Upper lobe of right lung (tissue), 1 donor: ENCODE results near the gene ARMC9. TPM values are rescaled to one million over a fixed set of nuclear protein-coding genes. Genes with fewer than 3 reads are reported as not detected.
A peak's percentile ranks its signal among the peaks of the same experiment; 100 is the strongest.

Experiments used
- ATAC-seq: fragments of 200-7000 bp; cut with Tn5 transposase; one replicate; pipeline ENCODE4 v1.9.1; 2020; ENCODE audit warnings: mild to moderate bottlenecking, moderate library complexity
- DNase-seq: peaks from one replicate; pipeline ENCODE4 v3.0.0-alpha.2; 2020
- H3K27ac ChIP-seq: fragments of 200-600 bp; one replicate; pipeline ENCODE4 v1.8.0; 2022
- H3K27me3 ChIP-seq: fragments of 200-600 bp; one replicate; pipeline ENCODE4 v1.8.0; 2022; ENCODE audit warnings: mild to moderate bottlenecking
- H3K36me3 ChIP-seq: fragments of 200-600 bp; one replicate; pipeline ENCODE4 v1.8.0; 2022
- H3K4me1 ChIP-seq: fragments of 200-600 bp; one replicate; pipeline ENCODE4 v1.8.0; 2022
- H3K4me3 ChIP-seq: fragments of 200-600 bp; one replicate; pipeline ENCODE4 v1.8.0; 2022; ENCODE audit warnings: mild to moderate bottlenecking
- H3K9me3 ChIP-seq: fragments of 200-600 bp; one replicate; pipeline ENCODE4 v1.8.0; 2022
- intact Hi-C: fragments of 100-400 bp; cut with DNase I; formaldehyde crosslinking; loops from one replicate; pipeline ENCODE4 v1.11.0; 2022
- total RNA-seq: library from RNA; stranded (reverse); fragmentation: NEBNext Ultra II Directional; extraction: Animal tissue kit (Norgen Biotek cat#: 25700); gene quantifications from one replicate; pipeline ENCODE4 v1.2.1, GENCODE V29; 2021
- TF ChIP-seq, protein P1 (sequence below): fragments of 200-600 bp; IDR thresholded peaks from one replicate; pipeline ENCODE4 v1.8.0; 2022; ENCODE audit warnings: antibody characterized with exemption
- donor health status: DM: no; HTN: yes; CAD: no; lungs with severe emphysema.

The ARMC9 gene
- total RNA-seq, 1 donor from 2014 or later = 37.1 TPM

DNA sequence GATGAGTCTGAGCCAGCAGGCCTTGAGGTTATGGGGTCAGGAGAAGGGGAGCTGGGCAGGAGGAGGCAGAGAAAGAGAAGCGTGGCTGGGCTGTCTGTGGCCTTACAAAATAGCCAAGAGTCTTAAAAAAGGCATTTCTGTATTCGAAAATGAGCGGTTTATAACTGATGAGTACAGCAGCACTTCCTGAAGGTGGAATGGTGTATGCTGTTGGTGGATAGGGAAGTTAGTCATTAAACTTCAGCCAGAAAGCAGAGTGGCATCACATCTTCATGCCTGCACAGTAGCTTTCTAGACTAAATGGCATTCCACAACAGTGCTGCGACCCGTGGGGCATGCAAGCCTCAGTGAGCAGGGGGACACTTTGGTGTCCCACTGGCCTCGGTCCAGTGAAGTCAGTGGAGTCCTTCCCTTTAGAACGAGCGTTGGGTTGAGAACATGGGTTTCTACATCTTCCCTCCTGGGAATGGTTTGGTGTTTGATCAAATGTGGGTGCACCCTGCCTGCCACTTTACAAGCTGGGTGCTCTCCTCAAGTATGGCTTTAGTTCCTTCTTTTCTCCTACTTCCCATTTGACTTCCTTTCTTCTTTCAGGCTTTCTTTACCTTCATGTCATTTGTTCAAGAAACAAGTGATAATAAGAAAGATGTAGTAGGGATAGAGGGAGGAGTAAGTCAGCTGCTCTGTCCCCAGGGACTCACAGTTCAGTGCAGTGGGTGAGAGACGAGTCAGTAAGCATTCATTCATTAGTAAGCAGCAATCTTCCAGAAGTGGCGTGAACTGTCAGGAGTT is 96.3 kb downstream of the ARMC9 start:
- H3K4me1 ChIP-seq = peaks cover 21% of the 10 kb centered on the region
- H3K27me3 ChIP-seq = no peaks in the 10 kb centered on the region
- no peaks in the 10 kb centered on the region for H3K9me3 ChIP-seq
- DNase-seq (no peak), ATAC-seq (no peak)
- H3K4me3 ChIP-seq = no peak overlapping the region
- no peak overlapping the region for H3K27ac ChIP-seq
- TF ChIP-seq, protein P1, sequence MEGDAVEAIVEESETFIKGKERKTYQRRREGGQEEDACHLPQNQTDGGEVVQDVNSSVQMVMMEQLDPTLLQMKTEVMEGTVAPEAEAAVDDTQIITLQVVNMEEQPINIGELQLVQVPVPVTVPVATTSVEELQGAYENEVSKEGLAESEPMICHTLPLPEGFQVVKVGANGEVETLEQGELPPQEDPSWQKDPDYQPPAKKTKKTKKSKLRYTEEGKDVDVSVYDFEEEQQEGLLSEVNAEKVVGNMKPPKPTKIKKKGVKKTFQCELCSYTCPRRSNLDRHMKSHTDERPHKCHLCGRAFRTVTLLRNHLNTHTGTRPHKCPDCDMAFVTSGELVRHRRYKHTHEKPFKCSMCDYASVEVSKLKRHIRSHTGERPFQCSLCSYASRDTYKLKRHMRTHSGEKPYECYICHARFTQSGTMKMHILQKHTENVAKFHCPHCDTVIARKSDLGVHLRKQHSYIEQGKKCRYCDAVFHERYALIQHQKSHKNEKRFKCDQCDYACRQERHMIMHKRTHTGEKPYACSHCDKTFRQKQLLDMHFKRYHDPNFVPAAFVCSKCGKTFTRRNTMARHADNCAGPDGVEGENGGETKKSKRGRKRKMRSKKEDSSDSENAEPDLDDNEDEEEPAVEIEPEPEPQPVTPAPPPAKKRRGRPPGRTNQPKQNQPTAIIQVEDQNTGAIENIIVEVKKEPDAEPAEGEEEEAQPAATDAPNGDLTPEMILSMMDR = no peak
- intact Hi-C loops = no loop called here
- peaks cover 14% of the 10 kb centered on the region for H3K36me3 ChIP-seq

DNA sequence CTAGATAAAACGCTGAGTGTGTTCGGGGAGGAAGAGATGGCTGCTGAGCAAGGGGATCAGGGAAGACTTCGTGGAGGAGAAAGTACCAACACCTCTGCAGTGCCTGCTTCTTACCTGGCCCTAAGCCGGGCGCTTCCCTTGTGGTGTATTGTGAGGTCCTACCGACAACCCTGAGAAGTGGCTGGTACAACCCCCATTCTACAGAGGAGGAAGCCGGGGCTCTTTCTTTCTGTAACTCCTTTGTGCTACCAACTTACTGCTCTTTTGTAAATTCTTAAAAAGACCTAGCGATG is 96.9 kb downstream of the ARMC9 start:
- no peak overlapping the region for H3K27ac ChIP-seq
- intact Hi-C loops = no loop called here
- peaks cover 25% of the 10 kb centered on the region for H3K4me1 ChIP-seq
- ATAC-seq (no peak), DNase-seq (no peak)
- TF ChIP-seq, protein P1 = no peak
- H3K9me3 ChIP-seq = no peaks in the 10 kb centered on the region
- peaks cover 14% of the 10 kb centered on the region for H3K36me3 ChIP-seq
- no peak overlapping the region for H3K4me3 ChIP-seq
- no peaks in the 10 kb centered on the region for H3K27me3 ChIP-seq

DNA sequence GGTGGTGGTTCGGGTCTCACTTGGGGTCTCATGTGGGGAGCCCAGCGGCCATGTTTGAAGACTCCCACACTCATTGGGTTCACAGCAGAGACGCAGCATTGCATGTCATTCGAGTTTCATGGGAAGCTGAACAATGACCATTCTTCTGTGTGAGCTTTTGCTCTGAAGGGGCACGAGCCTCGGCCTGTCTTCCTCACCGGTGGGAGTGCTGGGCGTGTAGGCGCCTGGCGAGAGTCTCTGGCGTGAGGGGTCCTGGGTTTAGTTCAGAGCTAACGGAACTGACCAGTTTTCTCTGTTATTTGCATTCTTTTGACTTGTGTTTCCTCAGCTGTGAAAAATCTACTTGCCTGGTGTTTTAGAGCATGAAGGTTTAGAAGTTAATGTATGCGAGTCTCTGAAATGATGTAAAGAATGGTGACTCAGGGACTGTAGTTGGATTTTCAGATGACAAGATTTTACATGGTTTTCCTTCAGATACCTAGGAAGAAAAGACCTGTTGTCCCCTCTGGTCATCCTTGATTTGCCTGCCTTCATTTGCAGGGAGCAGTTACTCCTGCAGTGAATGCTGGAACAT is 98.1 kb downstream of the ARMC9 start:
- peaks cover 27% of the 10 kb centered on the region for H3K4me1 ChIP-seq

DNA sequence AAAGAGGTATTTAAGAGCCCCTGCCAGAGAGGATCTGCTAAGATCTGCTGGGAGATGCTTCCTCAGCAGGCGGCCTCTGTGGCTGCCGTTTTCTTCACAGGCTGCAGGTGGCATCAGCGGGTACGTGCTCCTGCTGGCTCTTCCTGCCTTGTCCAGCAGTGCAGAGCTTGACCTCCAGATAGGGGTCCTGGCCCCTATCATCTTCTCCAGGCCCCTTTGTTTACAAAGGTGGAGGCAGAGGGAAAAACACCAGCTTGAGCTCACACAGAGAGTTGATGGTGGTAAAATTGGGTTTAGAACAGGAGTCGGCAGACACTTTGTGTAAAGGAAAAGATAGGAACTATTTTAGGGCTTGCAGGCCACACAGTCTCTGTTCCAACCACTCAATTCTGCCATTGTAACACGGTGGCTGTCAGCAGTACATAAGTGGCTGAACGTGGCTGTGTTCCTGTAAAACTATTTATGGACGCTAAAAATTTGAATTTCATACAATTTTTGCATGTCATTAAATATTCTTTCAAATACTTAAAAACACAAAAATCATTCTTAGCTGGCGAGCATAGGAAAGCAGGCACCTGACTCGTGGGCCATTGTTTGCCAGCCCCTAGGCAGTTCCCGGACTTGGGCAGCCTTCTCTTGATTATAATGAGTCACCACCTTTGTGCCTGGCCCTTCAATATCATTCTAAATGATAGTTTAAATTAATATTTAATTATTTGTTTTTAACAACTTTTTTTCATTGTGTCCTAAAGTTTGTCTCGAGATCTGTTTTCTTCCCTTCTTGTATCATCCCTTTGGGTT is 98.9 kb downstream of the ARMC9 start:
- intact Hi-C loops = no loop called here
- TF ChIP-seq, protein P1 = peak; percentile 68
- DNase-seq = peak; percentile 80
- Histone ChIP-seq H3K9me3 (no peaks in the 10 kb centered on the region), H3K4me3 (no peak overlapping the region), H3K27ac (no peak overlapping the region), H3K4me1 (peaks cover 27% of the 10 kb centered on the region), H3K27me3 (no peaks in the 10 kb centered on the region), H3K36me3 (peaks cover 14% of the 10 kb centered on the region)
- ATAC-seq = peak; percentile 83

More for the DNA sequence above, 98.1 kb downstream of the ARMC9 start:
- Histone ChIP-seq H3K4me3 (no peak overlapping the region), H3K27me3 (no peaks in the 10 kb centered on the region), H3K36me3 (peaks cover 14% of the 10 kb centered on the region), H3K27ac (no peak overlapping the region), H3K9me3 (no peaks in the 10 kb centered on the region)
- intact Hi-C loops = no loop called here
- TF ChIP-seq, protein P1 = no peak
- ATAC-seq (no peak), DNase-seq (no peak)

DNA sequence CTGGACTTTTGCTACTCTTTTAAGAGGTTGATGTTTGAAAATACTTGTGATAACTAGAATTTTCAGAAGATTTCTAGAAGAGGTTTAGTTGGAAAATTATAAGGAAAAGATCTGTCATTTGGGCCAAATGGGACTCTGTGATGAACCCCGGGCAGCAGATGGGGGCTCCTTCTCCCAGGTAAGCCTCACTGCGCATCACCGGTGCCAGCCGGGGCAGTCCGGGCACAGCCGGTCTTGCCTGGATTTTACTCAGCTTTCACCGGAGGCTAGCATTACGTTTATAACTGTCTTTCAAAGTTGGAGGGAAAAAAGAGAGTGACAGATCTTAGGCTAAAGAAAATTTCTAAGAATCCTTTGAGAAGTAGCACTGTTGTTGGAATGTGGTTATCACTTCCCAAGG is 99.7 kb downstream of the ARMC9 start:
- DNase-seq (no peak), ATAC-seq (no peak)
- intact Hi-C loops = no loop called here
- Histone ChIP-seq H3K9me3 (no peaks in the 10 kb centered on the region), H3K4me1 (peaks cover 27% of the 10 kb centered on the region), H3K36me3 (peaks cover 14% of the 10 kb centered on the region), H3K27ac (no peak overlapping the region), H3K27me3 (no peaks in the 10 kb centered on the region), H3K4me3 (no peak overlapping the region)
- TF ChIP-seq, protein P1 = no peak
